T-helper 9 cell (primary cell): ENCODE data around the gene VPS37C.
"Not testable (repeated sequence)": the region's sequence is repeated elsewhere in the genome, so short reads cannot be mapped to it uniquely, and the experiment has no call there.

ENCODE experiments used
- DNase-seq: peaks from one replicate; pipeline ENCODE4 v3.0.0-alpha.2; 2020

Gene VPS37C

DNA sequence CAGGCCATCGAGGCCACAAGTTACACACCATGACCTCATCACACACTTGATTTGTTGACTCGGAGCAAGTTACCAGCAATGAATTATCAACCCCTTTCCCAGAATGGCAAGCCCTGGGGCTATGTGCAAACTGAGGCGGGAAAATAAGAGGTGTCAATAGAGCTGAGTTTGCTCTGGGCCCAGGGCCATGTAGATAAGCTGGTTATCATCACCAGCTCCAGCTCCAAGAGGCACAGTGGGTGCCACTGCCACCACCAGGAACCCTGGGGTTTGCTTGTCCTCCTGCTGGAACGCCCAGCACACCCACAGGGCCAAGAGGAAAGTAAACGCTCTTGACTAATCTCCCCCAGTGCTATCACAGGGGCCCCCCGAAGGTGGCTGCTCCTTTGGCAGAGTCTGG lies 13.0 kb upstream of the VPS37C start:
- DNase-seq = no peak

DNA sequence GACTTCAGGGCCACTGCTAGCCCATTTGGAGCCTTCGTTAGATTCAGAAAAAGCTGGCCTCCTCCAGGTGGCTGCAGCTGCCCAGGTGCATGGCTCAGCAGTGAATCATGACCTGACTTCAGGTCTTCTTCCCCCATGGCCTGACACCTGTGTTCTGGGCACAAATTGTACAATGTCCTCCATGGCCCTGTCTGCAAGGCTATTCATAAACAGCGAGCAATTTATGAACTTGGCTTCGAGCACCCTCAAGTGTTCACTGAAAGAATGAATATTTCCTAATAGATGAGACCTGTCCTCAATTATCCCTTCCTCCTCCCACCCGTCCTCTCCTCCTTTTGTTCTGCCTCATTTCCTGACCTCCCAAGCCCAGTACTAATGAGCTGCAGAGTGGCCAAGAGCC lies 12.2 kb upstream of the VPS37C start:
- no peak for DNase-seq

- DNase-seq = no peak
Observed at GRCh38 chr11:61172888-61173287, 11.7 kb upstream of the VPS37C start.

- DNase-seq = no peak
Observed at GRCh38 chr11:61172356-61172755, 11.1 kb upstream of the VPS37C start.

- DNase-seq = no peak
Observed at GRCh38 chr11:61171907-61172306, 10.7 kb upstream of the VPS37C start.

- no peak for DNase-seq
Observed at GRCh38 chr11:61170566-61170965, 9.3 kb upstream of the VPS37C start.

DNA sequence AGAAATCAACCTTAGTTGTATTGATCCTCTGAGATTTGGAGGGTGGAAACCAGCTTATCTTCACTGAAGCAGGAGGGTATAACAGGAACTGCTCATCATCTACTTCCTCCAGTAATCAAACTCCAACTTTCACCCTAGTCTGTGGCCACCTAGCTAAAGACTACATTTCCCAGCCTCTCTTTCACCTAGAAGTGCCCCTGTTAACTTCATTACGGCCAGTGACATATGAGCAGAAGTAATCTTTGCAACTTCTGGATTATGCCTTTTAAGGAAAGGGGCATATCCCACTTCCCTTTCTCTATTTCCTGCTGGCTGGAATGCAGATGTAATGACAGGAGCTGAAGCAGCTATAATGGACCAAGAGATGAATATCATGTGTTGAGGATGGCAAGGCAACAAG lies 7.6 kb upstream of the VPS37C start:
- no peak for DNase-seq

GRCh38 chr11:61168042-61168688 lies 6.9 kb upstream of the VPS37C start:
- no peak for DNase-seq

GRCh38 chr11:61166331-61166730 lies 5.1 kb upstream of the VPS37C start:
- DNase-seq = not testable (repeated sequence)

- not testable (repeated sequence) for DNase-seq
Observed at GRCh38 chr11:61165785-61166184, 4.6 kb upstream of the VPS37C start.

- no peak for DNase-seq
Observed at GRCh38 chr11:61164606-61165424, 3.6 kb upstream of the VPS37C start.

- no peak for DNase-seq
Observed at GRCh38 chr11:61163714-61164605, 2.7 kb upstream of the VPS37C start.

GRCh38 chr11:61163021-61163420 lies 1.8 kb upstream of the VPS37C start:
- DNase-seq = no peak

GRCh38 chr11:61162092-61162941 lies 1.1 kb upstream of the VPS37C start:
- no peak for DNase-seq

GRCh38 chr11:61160487-61161189 lies 588 bp downstream of the VPS37C start:
- DNase-seq = no peak

GRCh38 chr11:61158691-61159381 lies 2.4 kb downstream of the VPS37C start:
- no peak for DNase-seq

DNA sequence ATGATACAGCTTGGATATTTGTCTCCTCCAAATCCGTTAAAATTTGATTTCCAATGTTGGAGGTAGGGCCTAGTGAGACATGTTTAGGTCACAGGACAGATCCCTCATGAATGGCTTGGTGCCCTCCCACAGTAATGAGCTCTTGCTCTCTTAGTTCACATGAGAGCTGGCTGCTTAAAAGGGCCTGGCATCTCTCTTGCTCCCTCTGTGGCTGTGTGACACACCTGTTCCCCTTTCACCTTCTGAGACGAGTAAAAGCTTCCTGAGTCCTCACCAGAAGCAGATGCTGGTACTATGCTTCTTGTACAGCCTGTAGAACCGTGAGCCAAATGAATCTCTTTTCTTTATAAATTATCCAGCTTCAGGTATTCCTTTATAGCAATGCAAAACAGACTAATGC lies 3.5 kb downstream of the VPS37C start:
- no peak for DNase-seq

DNA sequence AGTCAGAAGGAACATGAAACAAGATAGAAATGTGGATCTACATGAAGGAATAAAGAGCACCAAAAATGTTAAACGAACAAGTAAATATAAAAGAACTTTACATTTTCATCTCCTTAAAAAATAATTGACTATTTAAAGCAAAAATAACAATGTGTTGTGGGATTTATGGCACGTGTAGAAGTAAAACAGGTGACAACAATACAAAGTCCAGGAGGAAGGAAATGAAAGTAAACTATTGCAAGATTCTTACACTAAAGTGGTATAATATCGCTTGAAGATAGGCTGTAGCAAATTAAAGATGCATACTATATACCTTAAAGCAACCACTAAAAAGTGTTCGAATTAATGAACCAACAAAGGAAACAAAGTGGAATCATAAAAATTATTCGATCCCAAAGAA lies 5.5 kb downstream of the VPS37C start:
- DNase-seq = no peak

DNA sequence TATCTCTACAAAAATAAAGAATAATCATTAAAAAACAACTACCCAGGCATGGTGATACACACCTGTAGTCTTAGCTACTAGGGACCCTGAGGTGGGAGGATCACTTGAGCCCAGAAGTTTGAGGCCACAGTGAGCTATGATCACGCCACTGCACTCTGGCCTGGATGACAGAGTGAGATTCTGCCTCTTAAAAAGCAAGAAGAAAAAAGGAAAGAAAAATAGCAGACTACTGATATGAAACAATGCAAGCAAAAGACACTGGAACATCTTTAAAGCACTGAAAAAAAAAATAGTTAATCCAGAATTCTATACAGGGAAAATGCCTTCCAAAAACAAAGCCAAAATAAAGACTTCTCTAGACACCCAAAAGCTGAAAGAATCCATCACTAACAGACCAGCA lies 5.9 kb downstream of the VPS37C start:
- DNase-seq = no peak

GRCh38 chr11:61154528-61154927 lies 6.7 kb downstream of the VPS37C start:
- DNase-seq = no peak

DNA sequence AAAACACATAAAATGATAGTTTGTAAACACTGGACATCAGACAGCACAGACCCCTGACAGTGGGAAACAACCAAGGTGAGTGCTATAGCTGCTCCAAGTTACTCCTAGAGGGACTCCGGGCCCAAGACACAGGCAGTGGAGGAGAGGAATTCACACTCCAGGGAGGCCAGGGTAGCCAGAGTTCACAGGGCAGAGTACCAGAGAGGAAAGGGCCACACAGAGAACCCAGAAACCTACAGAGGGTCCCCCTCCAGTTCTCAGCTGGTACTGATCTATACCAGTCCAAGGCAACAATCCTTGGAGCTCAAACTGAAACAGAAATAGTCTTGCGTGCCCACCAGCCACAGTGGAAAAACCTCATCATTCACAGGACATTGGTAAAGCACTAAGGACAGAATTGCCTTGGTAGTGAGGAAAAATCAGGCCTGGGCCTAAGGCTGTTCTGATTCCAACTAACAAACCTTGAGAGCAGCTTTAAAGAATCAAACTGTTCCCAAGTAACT lies 7.6 kb downstream of the VPS37C start:
- DNase-seq = no peak
